ENCODE data around the gene MRTO4. TPM values are rescaled to one million over a fixed set of nuclear protein-coding genes. Genes with fewer than 3 reads are reported as not detected.
A peak's percentile ranks its signal among the peaks of the same experiment; 100 is the strongest.

The MRTO4 gene
- total and polyA plus RNA-seq, 7 donors = 19.9 to 103 (median 35.8) TPM

- Histone ChIP-seq H3K4me1 (peaks cover 18% of the 10 kb centered on the region), H3K36me3 (ENCODE audit: insufficient read depth in 1 of 2, low read depth in 1 of 2) (peaks cover 9 to 99% of the 10 kb centered on the region in 2 donors), H3K9me3 (no peaks in the 10 kb centered on the region), H3K27me3 (ENCODE audit: insufficient read depth in 3 of 3, low read length in 2 of 3) (no peaks in the 10 kb centered on the region), H3K4me3 (no peak overlapping the region), H3K27ac (peak overlapping the region; percentile 46)
- intact Hi-C loops (cut with DNase I) = no loop called here
- DNase-seq (peak in 1 of 2 donors; percentile 36), ATAC-seq (peak; percentile 82 to 94 (median 87))
- TF ChIP-seq, protein P1, sequence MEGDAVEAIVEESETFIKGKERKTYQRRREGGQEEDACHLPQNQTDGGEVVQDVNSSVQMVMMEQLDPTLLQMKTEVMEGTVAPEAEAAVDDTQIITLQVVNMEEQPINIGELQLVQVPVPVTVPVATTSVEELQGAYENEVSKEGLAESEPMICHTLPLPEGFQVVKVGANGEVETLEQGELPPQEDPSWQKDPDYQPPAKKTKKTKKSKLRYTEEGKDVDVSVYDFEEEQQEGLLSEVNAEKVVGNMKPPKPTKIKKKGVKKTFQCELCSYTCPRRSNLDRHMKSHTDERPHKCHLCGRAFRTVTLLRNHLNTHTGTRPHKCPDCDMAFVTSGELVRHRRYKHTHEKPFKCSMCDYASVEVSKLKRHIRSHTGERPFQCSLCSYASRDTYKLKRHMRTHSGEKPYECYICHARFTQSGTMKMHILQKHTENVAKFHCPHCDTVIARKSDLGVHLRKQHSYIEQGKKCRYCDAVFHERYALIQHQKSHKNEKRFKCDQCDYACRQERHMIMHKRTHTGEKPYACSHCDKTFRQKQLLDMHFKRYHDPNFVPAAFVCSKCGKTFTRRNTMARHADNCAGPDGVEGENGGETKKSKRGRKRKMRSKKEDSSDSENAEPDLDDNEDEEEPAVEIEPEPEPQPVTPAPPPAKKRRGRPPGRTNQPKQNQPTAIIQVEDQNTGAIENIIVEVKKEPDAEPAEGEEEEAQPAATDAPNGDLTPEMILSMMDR (IDR thresholded peaks at IDR 0.05) = peak; percentile 12
Measured at GRCh38 chr1:19232524-19232846, 19.1 kb upstream of the MRTO4 start.

DNA sequence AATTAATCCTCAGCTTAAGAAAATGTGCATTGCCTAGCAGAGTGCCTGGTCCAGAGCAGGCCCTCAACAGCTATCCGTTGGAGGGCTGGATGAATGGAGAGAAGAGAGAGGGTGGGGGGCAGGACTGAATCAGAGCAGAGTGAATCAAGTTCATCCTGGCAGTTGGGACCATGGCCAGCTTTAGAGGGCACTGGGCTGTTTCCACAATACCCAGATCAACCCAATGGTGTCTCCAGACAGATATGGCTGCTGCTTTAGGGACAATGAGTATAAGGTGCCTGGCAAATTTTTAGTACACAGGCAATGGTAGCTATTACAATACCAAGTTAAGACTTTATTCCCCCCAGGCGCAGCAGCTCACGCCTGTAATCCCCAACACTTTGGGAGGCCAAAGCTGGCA, 17.4 kb upstream of the MRTO4 start:
- Histone ChIP-seq H3K4me3 (no peak overlapping the region), H3K36me3 (ENCODE audit: insufficient read depth in 1 of 2, low read depth in 1 of 2) (peaks cover 9 to 100% of the 10 kb centered on the region in 2 donors), H3K27me3 (ENCODE audit: insufficient read depth in 3 of 3, low read length in 2 of 3) (no peaks in the 10 kb centered on the region), H3K4me1 (peaks cover 18% of the 10 kb centered on the region), H3K9me3 (no peaks in the 10 kb centered on the region), H3K27ac (no peak overlapping the region)
- TF ChIP-seq, protein P1 (IDR thresholded peaks at IDR 0.05) = no peak
- WGBS, 3 donors = 93 to 96% (median 95%) methylated on average over 3 of the region's 3 CpGs
- ATAC-seq (no peak), DNase-seq (no peak)
- intact Hi-C loops (cut with DNase I) = no loop called here

DNA sequence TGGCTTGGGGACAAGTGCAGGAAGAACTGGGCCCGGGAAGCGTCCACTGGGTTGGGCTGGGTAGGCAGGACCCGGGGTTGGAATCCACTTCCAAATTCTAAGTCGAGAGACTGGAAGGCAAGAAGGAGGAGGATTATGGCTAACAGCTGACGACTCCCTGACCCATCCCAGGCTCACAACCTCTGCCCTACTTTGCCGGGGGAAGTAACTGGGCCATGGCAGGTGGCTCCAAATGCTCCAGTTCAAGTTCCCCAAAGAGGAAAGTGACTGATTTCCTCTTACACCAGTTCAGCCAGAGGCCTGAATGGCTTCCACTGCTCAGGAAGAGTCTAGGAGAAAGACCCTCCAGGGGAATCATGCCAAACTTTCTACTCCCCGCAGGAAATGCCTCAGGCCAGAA, 11.7 kb upstream of the MRTO4 start:
- DNase-seq (peak in 1 of 2 donors; percentile 60), ATAC-seq (peak; percentile 44 to 85 (median 70))
- TF ChIP-seq, protein P1 (IDR thresholded peaks at IDR 0.05) = no peak
- H3K4me1 ChIP-seq = peaks cover 13% of the 10 kb centered on the region
- intact Hi-C loops (cut with DNase I) = loop anchor here (2.0 to 5.0 kb wide), 3 partner anchors 31 to 59 kb away; no protein-coding TSS in a partner anchor
- H3K27me3 ChIP-seq (ENCODE audit: insufficient read depth in 3 of 3, low read length in 2 of 3) = no peaks in the 10 kb centered on the region
- no peaks in the 10 kb centered on the region for H3K9me3 ChIP-seq
- H3K27ac ChIP-seq = peak overlapping the region; percentile 86
- 31 to 42% (median 36%) methylated on average over 7 of the region's 7 CpGs for WGBS, 3 donors
- peak overlapping the region; percentile 10 for H3K4me3 ChIP-seq
- peaks cover 18 to 99% of the 10 kb centered on the region in 2 donors for H3K36me3 ChIP-seq (ENCODE audit: insufficient read depth in 1 of 2, low read depth in 1 of 2)

GRCh38 chr1:19240673-19241538, 10.7 kb upstream of the MRTO4 start:
- H3K9me3 ChIP-seq = no peaks in the 10 kb centered on the region
- H3K36me3 ChIP-seq (ENCODE audit: insufficient read depth in 1 of 2, low read depth in 1 of 2) = peaks cover 19 to 96% of the 10 kb centered on the region in 2 donors
- 34 to 49% (median 36%) methylated on average over 7 of the region's 7 CpGs for WGBS, 3 donors
- TF ChIP-seq, protein P1 (IDR thresholded peaks at IDR 0.05) = peak; percentile 98
- H3K27me3 ChIP-seq (ENCODE audit: insufficient read depth in 3 of 3, low read length in 2 of 3) = no peaks in the 10 kb centered on the region
- ATAC-seq (peak; percentile 89 to 95 (median 94)), DNase-seq (peak; percentile 68 to 87)
- H3K27ac ChIP-seq = peak overlapping the region; percentile 86
- intact Hi-C loops (cut with DNase I) = loop anchor here (2.0 to 5.0 kb wide), 3 partner anchors 32 to 60 kb away; no protein-coding TSS in a partner anchor
- H3K4me1 ChIP-seq = peaks cover 13% of the 10 kb centered on the region
- peak overlapping the region; percentile 10 for H3K4me3 ChIP-seq

Data from psoas muscle (tissue), 8 donors.